LNCaP clone FGC (cell line): ENCODE results near the gene ARFGAP1.

Experiments
- DNase-seq: peaks from one replicate; pipeline ENCODE4 v3.0.0-alpha.2; 2011; ENCODE audit warnings: low read depth
- H3K4me3 ChIP-seq: 2 replicates; pipeline ENCODE4 v1.5.1; 2011; ENCODE audit warnings: mild to moderate bottlenecking, low read depth, low read length, control low read depth
- TF ChIP-seq, protein P1 (sequence below): IDR thresholded peaks from 2 replicates; pipeline ENCODE4 v1.5.1; 2012; ENCODE audit warnings: mild to moderate bottlenecking; ENCODE audit not compliant: control insufficient read depth, insufficient read depth; ENCODE audit errors: extremely low read depth

ARFGAP1 gene

GRCh38 chr20:63307538-63308217, 35.1 kb downstream of the ARFGAP1 start:
- DNase-seq: no peak
- TF ChIP-seq, protein P1, sequence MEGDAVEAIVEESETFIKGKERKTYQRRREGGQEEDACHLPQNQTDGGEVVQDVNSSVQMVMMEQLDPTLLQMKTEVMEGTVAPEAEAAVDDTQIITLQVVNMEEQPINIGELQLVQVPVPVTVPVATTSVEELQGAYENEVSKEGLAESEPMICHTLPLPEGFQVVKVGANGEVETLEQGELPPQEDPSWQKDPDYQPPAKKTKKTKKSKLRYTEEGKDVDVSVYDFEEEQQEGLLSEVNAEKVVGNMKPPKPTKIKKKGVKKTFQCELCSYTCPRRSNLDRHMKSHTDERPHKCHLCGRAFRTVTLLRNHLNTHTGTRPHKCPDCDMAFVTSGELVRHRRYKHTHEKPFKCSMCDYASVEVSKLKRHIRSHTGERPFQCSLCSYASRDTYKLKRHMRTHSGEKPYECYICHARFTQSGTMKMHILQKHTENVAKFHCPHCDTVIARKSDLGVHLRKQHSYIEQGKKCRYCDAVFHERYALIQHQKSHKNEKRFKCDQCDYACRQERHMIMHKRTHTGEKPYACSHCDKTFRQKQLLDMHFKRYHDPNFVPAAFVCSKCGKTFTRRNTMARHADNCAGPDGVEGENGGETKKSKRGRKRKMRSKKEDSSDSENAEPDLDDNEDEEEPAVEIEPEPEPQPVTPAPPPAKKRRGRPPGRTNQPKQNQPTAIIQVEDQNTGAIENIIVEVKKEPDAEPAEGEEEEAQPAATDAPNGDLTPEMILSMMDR: no peak
- no peak overlapping the region for H3K4me3 ChIP-seq

DNA sequence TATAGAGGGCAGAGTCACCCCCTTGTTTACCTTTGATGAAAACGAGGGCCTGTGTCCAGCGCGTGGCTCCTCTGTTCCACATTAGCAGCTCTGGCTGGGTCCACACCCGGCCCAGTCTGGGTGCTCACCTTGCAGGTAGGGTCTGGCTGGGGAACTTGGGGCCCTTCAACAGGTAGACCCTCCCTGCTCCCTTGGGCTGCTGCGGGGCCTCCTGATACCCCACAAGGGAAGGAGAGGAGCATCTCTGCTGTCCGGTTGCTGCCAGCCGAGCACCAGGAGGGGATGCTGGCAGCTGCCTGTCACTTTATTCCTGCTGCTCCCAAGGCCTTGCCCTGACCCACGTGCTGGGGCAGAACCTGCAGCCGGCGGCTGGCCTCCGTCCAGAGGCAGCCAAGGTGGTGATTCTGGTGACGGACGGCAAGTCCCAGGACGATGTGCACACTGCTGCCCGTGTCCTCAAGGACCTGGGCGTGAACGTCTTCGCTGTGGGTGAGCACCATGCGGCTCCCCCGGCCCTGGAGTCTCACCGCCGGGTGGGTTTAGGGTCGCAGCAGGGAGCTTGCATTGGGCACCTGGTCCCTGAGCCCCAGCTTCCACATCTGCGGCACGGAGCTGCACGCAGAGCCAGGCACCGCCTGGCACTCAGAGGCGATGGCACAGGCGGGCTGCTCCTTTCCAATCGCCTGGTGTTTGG, 35.8 kb downstream of the ARFGAP1 start:
- H3K4me3 ChIP-seq: no peak overlapping the region
- DNase-seq: no peak
- TF ChIP-seq, protein P1: no peak

DNA sequence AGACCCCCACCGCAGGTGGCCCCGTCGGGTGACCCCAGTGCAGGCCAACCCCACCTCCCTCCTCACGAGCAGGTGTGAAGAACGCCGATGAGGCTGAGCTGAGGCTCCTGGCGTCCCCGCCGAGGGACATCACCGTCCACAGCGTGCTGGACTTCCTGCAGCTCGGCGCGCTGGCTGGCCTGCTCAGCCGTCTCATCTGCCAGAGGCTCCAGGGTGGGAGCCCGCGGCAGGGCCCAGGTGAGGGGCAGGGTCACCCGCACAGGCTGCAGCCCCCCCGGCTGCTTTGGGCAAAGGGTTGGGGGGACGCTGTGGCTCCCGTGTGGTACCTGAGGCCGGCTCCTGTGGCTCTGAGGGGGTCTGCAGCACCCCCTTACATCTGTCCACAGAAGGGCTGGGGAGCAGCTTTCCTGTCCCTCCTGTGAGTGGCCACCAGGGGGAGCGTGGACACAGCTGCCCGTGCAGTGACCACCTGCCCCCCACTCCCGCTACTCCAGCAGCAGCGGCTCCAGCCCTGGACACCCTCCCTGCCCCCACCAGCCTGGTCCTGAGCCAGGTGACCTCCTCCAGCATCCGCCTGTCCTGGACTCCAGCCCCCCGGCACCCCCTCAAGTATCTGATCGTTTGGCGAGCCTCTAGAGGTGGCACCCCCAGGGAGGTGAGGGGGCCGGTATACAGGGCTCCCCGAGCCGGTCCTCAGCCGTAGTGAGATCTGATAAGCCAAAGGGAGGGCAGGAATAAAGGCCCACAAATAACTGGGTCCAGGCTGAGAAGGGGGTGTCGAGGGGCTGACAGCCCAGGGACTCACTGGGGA, 36.9 kb downstream of the ARFGAP1 start:
- no peak for DNase-seq

DNA sequence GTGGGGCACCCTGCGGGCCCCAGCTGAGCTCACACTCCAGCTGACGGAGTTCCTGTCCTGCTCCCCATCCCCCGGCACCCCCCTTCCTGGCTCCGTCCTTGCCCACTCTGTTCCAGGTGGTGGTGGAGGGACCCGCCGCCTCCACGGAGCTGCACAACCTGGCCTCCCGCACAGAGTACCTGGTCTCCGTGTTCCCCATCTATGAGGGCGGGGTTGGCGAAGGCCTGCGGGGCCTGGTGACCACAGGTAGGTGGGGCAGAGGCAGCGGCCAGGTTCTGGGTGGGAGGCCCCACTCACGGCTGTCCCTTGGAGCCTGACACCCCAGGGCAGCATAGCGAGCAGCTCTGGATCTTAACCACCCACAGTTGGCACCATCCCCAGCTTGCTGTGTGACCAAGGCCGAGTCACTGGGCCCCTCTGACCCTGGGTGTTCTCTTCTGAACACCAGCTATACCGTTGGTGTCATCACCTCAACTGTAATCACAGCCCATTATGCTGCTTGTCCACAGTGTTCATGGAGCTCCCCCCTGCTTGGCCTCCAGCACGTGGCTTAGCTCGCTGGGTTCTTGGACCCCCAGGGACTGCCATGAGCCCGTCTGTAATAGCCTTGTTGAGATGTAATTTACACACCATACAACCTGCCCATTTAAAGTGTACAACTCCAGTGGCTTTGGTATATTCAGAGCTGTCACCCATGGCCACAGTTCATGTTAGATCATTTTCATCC, 37.8 kb downstream of the ARFGAP1 start:
- TF ChIP-seq, protein P1: no peak
- no peak overlapping the region for H3K4me3 ChIP-seq
- DNase-seq: no peak

More for the DNA sequence above, 36.9 kb downstream of the ARFGAP1 start:
- TF ChIP-seq, protein P1: peak; percentile 90
- H3K4me3 ChIP-seq: no peak overlapping the region

DNA sequence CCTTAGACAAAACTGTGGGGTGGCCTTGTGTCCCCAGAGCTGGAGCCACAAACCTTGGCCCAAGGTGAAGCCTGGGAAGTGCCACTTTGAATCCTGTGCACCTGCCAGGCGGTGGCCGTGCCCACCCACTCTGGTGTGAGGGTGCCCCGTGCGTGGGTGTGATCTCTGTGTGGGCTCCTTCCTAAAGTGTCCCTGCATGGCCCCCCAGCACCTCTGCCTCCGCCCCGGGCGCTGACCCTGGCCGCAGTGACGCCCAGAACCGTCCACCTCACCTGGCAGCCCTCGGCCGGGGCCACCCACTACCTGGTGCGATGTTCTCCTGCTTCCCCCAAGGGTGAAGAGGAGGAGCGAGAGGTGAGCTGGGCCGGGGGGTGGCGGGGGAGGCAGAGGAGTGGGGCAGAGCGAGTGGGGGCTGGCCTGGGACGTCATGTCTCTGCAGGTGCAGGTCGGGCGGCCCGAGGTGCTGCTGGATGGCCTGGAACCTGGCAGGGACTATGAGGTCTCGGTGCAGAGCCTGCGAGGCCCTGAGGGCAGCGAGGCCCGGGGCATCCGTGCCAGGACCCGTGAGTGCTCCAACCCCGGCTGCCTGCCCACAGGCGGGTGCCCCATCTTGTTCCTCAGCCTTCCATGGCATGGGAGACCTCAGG, 38.7 kb downstream of the ARFGAP1 start:
- TF ChIP-seq, protein P1: no peak
- DNase-seq: no peak
- no peak overlapping the region for H3K4me3 ChIP-seq

DNA sequence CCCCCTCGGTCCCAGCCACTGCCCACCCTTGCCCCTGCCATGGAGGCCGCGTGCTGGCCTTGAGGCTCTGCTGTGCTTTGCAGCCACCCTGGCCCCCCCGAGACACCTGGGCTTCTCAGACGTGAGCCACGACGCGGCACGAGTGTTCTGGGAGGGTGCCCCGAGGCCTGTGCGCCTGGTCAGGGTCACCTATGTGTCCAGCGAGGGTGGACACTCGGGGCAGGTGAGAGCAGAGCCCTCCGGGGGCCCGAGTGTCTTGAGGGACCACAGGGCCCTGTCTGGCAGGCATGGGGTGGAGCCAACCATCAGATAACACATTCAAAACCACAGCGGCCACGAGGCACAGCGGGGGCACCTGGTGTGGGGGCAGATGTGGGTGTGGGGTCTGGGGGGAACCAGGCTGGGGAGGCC, 39.2 kb downstream of the ARFGAP1 start:
- TF ChIP-seq, protein P1: no peak
- H3K4me3 ChIP-seq: no peak overlapping the region
- DNase-seq: no peak
